ENCODE measurements around the gene SAMSN1. TPM values are rescaled to one million over a fixed set of nuclear protein-coding genes. Genes with fewer than 3 reads are reported as not detected.
"Not testable (repeated sequence)": the region's sequence is repeated elsewhere in the genome, so short reads cannot be mapped to it uniquely, and the experiment has no call there.

Gene SAMSN1
- total RNA-seq, 1 donor from 2014 or later, result 2.0 TPM

GRCh38 chr21:14522736-14523135 lies 23.4 kb downstream of the SAMSN1 start:
- Mint-ChIP-seq H3K4me1 (ENCODE audit: unreplicated experiment) (peaks cover 4% of the 10 kb centered on the region), H3K9me3 (ENCODE audit: unreplicated experiment) (no peaks in the 10 kb centered on the region), H3K27me3 (ENCODE audit: unreplicated experiment) (no peaks in the 10 kb centered on the region), H3K27ac (ENCODE audit: unreplicated experiment) (no peak overlapping the region), H3K36me3 (ENCODE audit: low read depth, unreplicated experiment) (no peaks in the 10 kb centered on the region), H3K4me3 (ENCODE audit: unreplicated experiment) (no peak overlapping the region)
- no peak for TF ChIP-seq CTCF (IDR thresholded peaks at IDR 0.05; ENCODE audit: unreplicated experiment)
- DNase-seq (ENCODE audit: low spot score), result no peak

- H3K9me3 Mint-ChIP-seq (ENCODE audit: unreplicated experiment), result no peaks in the 10 kb centered on the region
- H3K27me3 Mint-ChIP-seq (ENCODE audit: unreplicated experiment), result no peaks in the 10 kb centered on the region
- no peak for DNase-seq (ENCODE audit: low spot score)
- H3K4me1 Mint-ChIP-seq (ENCODE audit: unreplicated experiment), result peaks cover 4% of the 10 kb centered on the region
- no peak overlapping the region for H3K4me3 Mint-ChIP-seq (ENCODE audit: unreplicated experiment)
- TF ChIP-seq CTCF (IDR thresholded peaks at IDR 0.05; ENCODE audit: unreplicated experiment), result no peak
- no peak overlapping the region for H3K27ac Mint-ChIP-seq (ENCODE audit: unreplicated experiment)
- H3K36me3 Mint-ChIP-seq (ENCODE audit: low read depth, unreplicated experiment), result no peaks in the 10 kb centered on the region
These were observed 25.6 kb downstream of the SAMSN1 start for GRCh38 chr21:14520535-14520934.

GRCh38 chr21:14519000-14519399 lies 27.1 kb downstream of the SAMSN1 start:
- Mint-ChIP-seq H3K36me3 (ENCODE audit: low read depth, unreplicated experiment) (no peaks in the 10 kb centered on the region), H3K4me3 (ENCODE audit: unreplicated experiment) (no peak overlapping the region), H3K4me1 (ENCODE audit: unreplicated experiment) (peaks cover 8% of the 10 kb centered on the region), H3K27me3 (ENCODE audit: unreplicated experiment) (no peaks in the 10 kb centered on the region), H3K9me3 (ENCODE audit: unreplicated experiment) (no peaks in the 10 kb centered on the region), H3K27ac (ENCODE audit: unreplicated experiment) (no peak overlapping the region)
- DNase-seq (ENCODE audit: low spot score), result no peak
- TF ChIP-seq CTCF (IDR thresholded peaks at IDR 0.05; ENCODE audit: unreplicated experiment), result no peak

GRCh38 chr21:14513804-14514203 lies 32.3 kb downstream of the SAMSN1 start:
- H3K4me1 Mint-ChIP-seq (ENCODE audit: unreplicated experiment), result peaks cover 16% of the 10 kb centered on the region
- H3K36me3 Mint-ChIP-seq (ENCODE audit: low read depth, unreplicated experiment), result no peaks in the 10 kb centered on the region
- H3K27me3 Mint-ChIP-seq (ENCODE audit: unreplicated experiment), result peaks cover 2% of the 10 kb centered on the region
- TF ChIP-seq CTCF (IDR thresholded peaks at IDR 0.05; ENCODE audit: unreplicated experiment), result no peak
- H3K27ac Mint-ChIP-seq (ENCODE audit: unreplicated experiment), result no peak overlapping the region
- DNase-seq (ENCODE audit: low spot score), result no peak
- no peaks in the 10 kb centered on the region for H3K9me3 Mint-ChIP-seq (ENCODE audit: unreplicated experiment)
- H3K4me3 Mint-ChIP-seq (ENCODE audit: unreplicated experiment), result no peak overlapping the region

GRCh38 chr21:14506859-14507457 lies 39.2 kb downstream of the SAMSN1 start:
- not testable (repeated sequence) for DNase-seq (ENCODE audit: low spot score); H3K4me3 Mint-ChIP-seq (ENCODE audit: unreplicated experiment); H3K4me1 Mint-ChIP-seq (ENCODE audit: unreplicated experiment); H3K27me3 Mint-ChIP-seq (ENCODE audit: unreplicated experiment); H3K27ac Mint-ChIP-seq (ENCODE audit: unreplicated experiment); H3K9me3 Mint-ChIP-seq (ENCODE audit: unreplicated experiment); H3K36me3 Mint-ChIP-seq (ENCODE audit: low read depth, unreplicated experiment)

Measured in endothelial cell (in vitro differentiated cells).